Activated CD4-positive, alpha-beta memory T cell treated with anti-CD3 and anti-CD28 coated beads for 36 hours (primary cell): Measurements from ENCODE around the gene SLC25A22. TPM values are rescaled to one million over a fixed set of nuclear protein-coding genes. Genes with fewer than 3 reads are reported as not detected.

ENCODE experiments used
- CTCF ChIA-PET: fragments of 350-600 bp; sonication (Branson Sonifier 250); formaldehyde crosslinking; loops from one replicate; lab custom pipeline; 2021; ENCODE audit warnings: antibody characterized with exemption, inconsistent platforms; lab: Charles Lee
- POLR2A ChIA-PET: fragments of 350-600 bp; sonication (Branson Sonifier 250); formaldehyde crosslinking; loops from one replicate; lab custom pipeline; 2021; ENCODE audit warnings: antibody characterized with exemption; lab: Charles Lee
- DNase-seq: peaks from one replicate; pipeline ENCODE4 v3.0.0-alpha.2; 2020
- H3K27ac Mint-ChIP-seq: one replicate; pipeline ENCODE4 v1.8.0; 2021; ENCODE audit warnings: mixed read lengths
- H3K27me3 Mint-ChIP-seq: one replicate; pipeline ENCODE4 v1.8.0; 2021; ENCODE audit warnings: mixed read lengths
- H3K36me3 Mint-ChIP-seq: one replicate; pipeline ENCODE4 v1.8.0; 2021; ENCODE audit warnings: mixed read lengths
- H3K4me1 Mint-ChIP-seq: one replicate; pipeline ENCODE4 v1.8.0; 2021; ENCODE audit warnings: low read depth, mixed read lengths
- H3K4me3 Mint-ChIP-seq: one replicate; pipeline ENCODE4 v1.8.0; 2021; ENCODE audit warnings: mild to moderate bottlenecking, mixed read lengths
- H3K9me3 Mint-ChIP-seq: one replicate; pipeline ENCODE4 v1.8.0; 2021; ENCODE audit warnings: mixed read lengths
- intact Hi-C: fragments of 100-400 bp; cut with micrococcal nuclease; formaldehyde crosslinking; loops from one replicate; pipeline ENCODE4 v1.15.1; 2023
- total RNA-seq, 2 experiments: library from RNA; stranded (reverse); gene quantifications; one replicate each; pipeline ENCODE4 v1.2.3, GENCODE V29; 2021

The SLC25A22 gene
- total RNA-seq, 2 experiments from 2014 or later = 28.4 to 32.2 TPM

- Mint-ChIP-seq H3K4me1 (peaks cover 15% of the 10 kb centered on the region), H3K4me3 (peak overlapping the region; percentile 81), H3K27ac (peak overlapping the region; percentile 76), H3K36me3 (peaks cover 12% of the 10 kb centered on the region), H3K27me3 (no peaks in the 10 kb centered on the region), H3K9me3 (no peaks in the 10 kb centered on the region)
- intact Hi-C loops = loop anchor here (1.0 to 10.0 kb wide), 7 partner anchors 21 to 383 kb away; partner anchors contain the start of genes GATD1, IRF7, SIGIRR and TALDO1
- POLR2A ChIA-PET = interaction anchor here (1.2 to 2.5 kb wide), 4 partner anchors 8 to 21 kb away, joined by 4 to 14 read pairs (median 8); partner anchors contain the start of genes PIDD1 and RPLP2
- peak; percentile 85 for DNase-seq
- CTCF ChIA-PET = interaction anchor here (1.0 to 1.6 kb wide), 2 partner anchors 11 to 20 kb away, joined by 4 to 5 read pairs; partner anchors contain the start of gene GATD1
These were observed 587 bp downstream of the SLC25A22 start for GRCh38 chr11:797296-798092.

GRCh38 chr11:796565-797295, 1.4 kb downstream of the SLC25A22 start:
- intact Hi-C loops = loop anchor here (1.0 to 10.0 kb wide), 9 partner anchors 9 to 382 kb away; partner anchors contain the start of genes GATD1, IRF7, PIDD1 and RPLP2
- H3K9me3 Mint-ChIP-seq = no peaks in the 10 kb centered on the region
- no peaks in the 10 kb centered on the region for H3K27me3 Mint-ChIP-seq
- no peak for DNase-seq
- peak overlapping the region; percentile 81 for H3K4me3 Mint-ChIP-seq
- peaks cover 15% of the 10 kb centered on the region for H3K36me3 Mint-ChIP-seq
- ChIA-PET POLR2A (interaction anchor here (0.6 to 2.5 kb wide), 8 partner anchors 9 to 515 kb away, joined by 3 to 14 read pairs (median 5); partner anchors contain the start of genes IRF7, PIDD1 and RPLP2), CTCF (interaction anchor here (1.0 to 1.6 kb wide), 3 partner anchors 8 to 20 kb away, joined by 4 to 6 read pairs (median 5); partner anchors contain the start of genes GATD1 and PIDD1)
- H3K27ac Mint-ChIP-seq = peak overlapping the region; percentile 76
- peaks cover 15% of the 10 kb centered on the region for H3K4me1 Mint-ChIP-seq

GRCh38 chr11:795634-796564, 2.2 kb downstream of the SLC25A22 start:
- Mint-ChIP-seq H3K9me3 (no peaks in the 10 kb centered on the region), H3K4me3 (peak overlapping the region; percentile 81), H3K4me1 (peaks cover 15% of the 10 kb centered on the region), H3K27ac (peak overlapping the region; percentile 76), H3K36me3 (peaks cover 17% of the 10 kb centered on the region), H3K27me3 (no peaks in the 10 kb centered on the region)
- ChIA-PET POLR2A (interaction anchor here (0.6 to 2.5 kb wide), 7 partner anchors 10 to 515 kb away, joined by 3 to 14 read pairs (median 6); partner anchors contain the start of genes IRF7, PIDD1 and RPLP2), CTCF (interaction anchor here (1.2 to 1.6 kb wide), 2 partner anchors 9 to 19 kb away, joined by 5 to 6 read pairs; partner anchors contain the start of genes GATD1 and PIDD1)
- intact Hi-C loops = loop anchor here (1.0 to 10.0 kb wide), 8 partner anchors 9 to 381 kb away; partner anchors contain the start of genes GATD1, IRF7, PIDD1 and RPLP2
- peak; percentile 94 for DNase-seq

GRCh38 chr11:794766-795633, 3.1 kb downstream of the SLC25A22 start:
- Mint-ChIP-seq H3K36me3 (peaks cover 15% of the 10 kb centered on the region), H3K9me3 (no peaks in the 10 kb centered on the region), H3K4me3 (peak overlapping the region; percentile 81), H3K27me3 (no peaks in the 10 kb centered on the region), H3K27ac (no peak overlapping the region), H3K4me1 (peaks cover 15% of the 10 kb centered on the region)
- intact Hi-C loops = loop anchor here (5.0 to 10.0 kb wide), 3 partner anchors 178 to 380 kb away; partner anchors contain the start of genes IRF7 and SIGIRR
- POLR2A ChIA-PET = interaction anchor here (1.1 to 2.5 kb wide), 5 partner anchors 11 to 179 kb away, joined by 4 to 14 read pairs (median 6); partner anchors contain the start of genes IRF7, PIDD1 and RPLP2
- CTCF ChIA-PET = interaction anchor here (1.2 kb wide), 1 partner anchor 10 kb away, joined by 6 read pairs; the partner anchor contains the start of gene PIDD1
- DNase-seq = no peak

- Mint-ChIP-seq H3K9me3 (no peaks in the 10 kb centered on the region), H3K27ac (no peak overlapping the region), H3K4me1 (peaks cover 15% of the 10 kb centered on the region), H3K27me3 (no peaks in the 10 kb centered on the region), H3K4me3 (no peak overlapping the region), H3K36me3 (peaks cover 15% of the 10 kb centered on the region)
- ChIA-PET CTCF (no interaction called here), POLR2A (no interaction called here)
- intact Hi-C loops = loop anchor here (10.0 kb wide), 1 partner anchor 379 kb away; the partner anchor contains the start of gene SIGIRR
- DNase-seq = no peak
These were observed 3.9 kb downstream of the SLC25A22 start for GRCh38 chr11:794013-794765.

- intact Hi-C loops = loop anchor here (10.0 kb wide), 1 partner anchor 379 kb away; the partner anchor contains the start of gene SIGIRR
- ChIA-PET CTCF (interaction anchor here (0.6 kb wide), 1 partner anchor 1363 kb away, joined by 5 read pairs; no protein-coding TSS in a partner anchor), POLR2A (no interaction called here)
- Mint-ChIP-seq H3K4me1 (peaks cover 15% of the 10 kb centered on the region), H3K9me3 (no peaks in the 10 kb centered on the region), H3K27ac (no peak overlapping the region), H3K27me3 (no peaks in the 10 kb centered on the region), H3K4me3 (no peak overlapping the region), H3K36me3 (peaks cover 15% of the 10 kb centered on the region)
- no peak for DNase-seq
These were observed 4.5 kb downstream of the SLC25A22 start for GRCh38 chr11:793556-793955.

GRCh38 chr11:792873-793272, 5.2 kb downstream of the SLC25A22 start:
- Mint-ChIP-seq H3K27ac (no peak overlapping the region), H3K9me3 (no peaks in the 10 kb centered on the region), H3K27me3 (no peaks in the 10 kb centered on the region), H3K4me1 (peaks cover 15% of the 10 kb centered on the region), H3K4me3 (no peak overlapping the region), H3K36me3 (peaks cover 15% of the 10 kb centered on the region)
- DNase-seq = no peak
- ChIA-PET CTCF (interaction anchor here (0.6 kb wide), 1 partner anchor 1364 kb away, joined by 5 read pairs; no protein-coding TSS in a partner anchor), POLR2A (no interaction called here)
- intact Hi-C loops = loop anchor here (10.0 kb wide), 1 partner anchor 378 kb away; the partner anchor contains the start of gene SIGIRR

- DNase-seq = no peak
- ChIA-PET POLR2A (no interaction called here), CTCF (no interaction called here)
- Mint-ChIP-seq H3K27ac (no peak overlapping the region), H3K4me1 (peaks cover 15% of the 10 kb centered on the region), H3K27me3 (no peaks in the 10 kb centered on the region), H3K36me3 (peaks cover 15% of the 10 kb centered on the region), H3K4me3 (no peak overlapping the region), H3K9me3 (no peaks in the 10 kb centered on the region)
- intact Hi-C loops = loop anchor here (10.0 kb wide), 1 partner anchor 378 kb away; the partner anchor contains the start of gene SIGIRR
These were observed 5.6 kb downstream of the SLC25A22 start for GRCh38 chr11:792535-792821.

GRCh38 chr11:791658-792534, 6.2 kb downstream of the SLC25A22 start:
- intact Hi-C loops = loop anchor here (10.0 kb wide), 1 partner anchor 377 kb away; the partner anchor contains the start of gene SIGIRR
- no peak overlapping the region for H3K27ac Mint-ChIP-seq
- POLR2A ChIA-PET = no interaction called here

More at GRCh38 chr11:791658-792534, 6.2 kb downstream of the SLC25A22 start:
- CTCF ChIA-PET = no interaction called here
- no peak overlapping the region for H3K4me3 Mint-ChIP-seq
- peaks cover 15% of the 10 kb centered on the region for H3K36me3 Mint-ChIP-seq
- H3K27me3 Mint-ChIP-seq = no peaks in the 10 kb centered on the region
- H3K4me1 Mint-ChIP-seq = peaks cover 14% of the 10 kb centered on the region
- H3K9me3 Mint-ChIP-seq = no peaks in the 10 kb centered on the region
- DNase-seq = no peak
